OCI-LY7 (cell line): ENCODE measurements around the gene ZDHHC17. TPM values are rescaled to one million over a fixed set of nuclear protein-coding genes. Genes with fewer than 3 reads are reported as not detected.

ENCODE experiments used
- BruUV-seq: library from RNA; stranded (reverse); fragments of 400-500 nt; replicated peaks from 2 replicates; lab custom pipeline; 2021; lab: Mats Ljungman, UMichigan
- CTCF ChIA-PET: fragments of 300-600 bp; sonication (Branson Sonifier 250); formaldehyde crosslinking; loops from one replicate; lab custom pipeline; 2022; ENCODE audit warnings: antibody characterized with exemption; ENCODE audit not compliant: unreplicated experiment; lab: Charles Lee
- POLR2A ChIA-PET: fragments of 300-600 bp; sonication (Branson Sonifier 250); formaldehyde crosslinking; loops from one replicate; lab custom pipeline; 2022; ENCODE audit warnings: antibody characterized with exemption; lab: Charles Lee
- DNase-seq: peaks from one replicate; pipeline ENCODE4 v3.0.0-alpha.2; 2015; ENCODE audit warnings: low spot score
- H2AFZ ChIP-seq: fragments of 200-600 bp; sonication (generic), shearing (Covaris generic); 2 replicates; pipeline ENCODE4 v1.6.1; 2014; ENCODE audit warnings: mild to moderate bottlenecking, antibody characterized with exemption, low read length, moderate library complexity
- H3K27ac ChIP-seq: fragments of 200-600 bp; sonication (generic); 2 replicates; pipeline ENCODE4 v1.5.1; 2014; ENCODE audit warnings: mixed run types, low read depth, mild to moderate bottlenecking, moderate library complexity, low read length, inconsistent platforms; ENCODE audit not compliant: poor library complexity, severe bottlenecking
- H3K36me3 ChIP-seq: fragments of 200-600 bp; sonication (generic); 2 replicates; pipeline ENCODE4 v1.6.1; 2014; ENCODE audit warnings: mild to moderate bottlenecking, antibody characterized with exemption, low read length, moderate library complexity, mixed read lengths; ENCODE audit not compliant: insufficient read depth
- H3K4me1 ChIP-seq: fragments of 200-600 bp; sonication (generic); 2 replicates; pipeline ENCODE4 v1.5.1; 2014; ENCODE audit warnings: mild to moderate bottlenecking, low read length; ENCODE audit not compliant: insufficient read depth, poor library complexity, severe bottlenecking
- H3K4me2 ChIP-seq: fragments of 200-600 bp; sonication (generic); 2 replicates; pipeline ENCODE4 v1.6.1; 2014; ENCODE audit warnings: mild to moderate bottlenecking, low read length
- H3K4me3 ChIP-seq: fragments of 200-600 bp; sonication (generic); 2 replicates; pipeline ENCODE4 v1.5.1; 2014; ENCODE audit warnings: mild to moderate bottlenecking, low read depth, low read length; ENCODE audit not compliant: poor library complexity, severe bottlenecking
- H3K79me2 ChIP-seq: fragments of 200-600 bp; sonication (generic); 2 replicates; pipeline ENCODE4 v1.6.1; 2016; ENCODE audit warnings: low read depth, mild to moderate bottlenecking, low read length, moderate library complexity, mixed read lengths; ENCODE audit not compliant: insufficient read depth
- H3K9me2 ChIP-seq: fragments of 200-600 bp; sonication (generic); 2 replicates; pipeline ENCODE4 v1.6.1; 2016; ENCODE audit warnings: mild to moderate bottlenecking, low read length, mixed read lengths; ENCODE audit not compliant: insufficient read depth
- H3K9me3 ChIP-seq: fragments of 200-600 bp; sonication (generic); 2 replicates; pipeline ENCODE4 v1.6.1; 2014; ENCODE audit warnings: mild to moderate bottlenecking, mixed run types, low read length, mixed read lengths
- H4K20me1 ChIP-seq: fragments of 200-600 bp; sonication (generic); 2 replicates; pipeline ENCODE4 v1.6.1; 2014; ENCODE audit warnings: mild to moderate bottlenecking, antibody characterized with exemption, low read length, moderate library complexity, mixed read lengths; ENCODE audit not compliant: insufficient read depth
- EZH2phosphoT487 ChIP-seq: fragments of 200-600 bp; sonication (generic); IDR thresholded peaks from 2 replicates; pipeline ENCODE4 v1.6.1; 2018; ENCODE audit warnings: low read depth, borderline replicate concordance, mild to moderate bottlenecking, mixed run types, antibody characterized with exemption, low read length, moderate library complexity, mixed read lengths
- intact Hi-C: fragments of 100-400 bp; cut with micrococcal nuclease; formaldehyde crosslinking; loops from one replicate; pipeline ENCODE4 v1.10.0; 2022; ENCODE audit not compliant: unreplicated experiment
- total RNA-seq, 2 experiments: library from RNA; depleted of rRNA in 1 of 2; stranded (reverse); fragments of >200 nt in 1 of 2; shearing (Covaris generic) in 1 of 2; gene quantifications; 2 replicates each; pipeline ENCODE4 v1.2.3, GENCODE V29; 2014 to 2022
- TF ChIP-seq, protein P1 (sequence below): fragments of 200-600 bp; sonication (generic); conservative IDR thresholded peaks from 2 replicates; pipeline ENCODE4 v1.5.1; 2014; ENCODE audit warnings: mild to moderate bottlenecking, antibody characterized with exemption, low read length, moderate library complexity, mixed read lengths

ZDHHC17 gene
- total RNA-seq, 2 experiments from 2014 or later, result 24.0 to 32.8 TPM

DNA sequence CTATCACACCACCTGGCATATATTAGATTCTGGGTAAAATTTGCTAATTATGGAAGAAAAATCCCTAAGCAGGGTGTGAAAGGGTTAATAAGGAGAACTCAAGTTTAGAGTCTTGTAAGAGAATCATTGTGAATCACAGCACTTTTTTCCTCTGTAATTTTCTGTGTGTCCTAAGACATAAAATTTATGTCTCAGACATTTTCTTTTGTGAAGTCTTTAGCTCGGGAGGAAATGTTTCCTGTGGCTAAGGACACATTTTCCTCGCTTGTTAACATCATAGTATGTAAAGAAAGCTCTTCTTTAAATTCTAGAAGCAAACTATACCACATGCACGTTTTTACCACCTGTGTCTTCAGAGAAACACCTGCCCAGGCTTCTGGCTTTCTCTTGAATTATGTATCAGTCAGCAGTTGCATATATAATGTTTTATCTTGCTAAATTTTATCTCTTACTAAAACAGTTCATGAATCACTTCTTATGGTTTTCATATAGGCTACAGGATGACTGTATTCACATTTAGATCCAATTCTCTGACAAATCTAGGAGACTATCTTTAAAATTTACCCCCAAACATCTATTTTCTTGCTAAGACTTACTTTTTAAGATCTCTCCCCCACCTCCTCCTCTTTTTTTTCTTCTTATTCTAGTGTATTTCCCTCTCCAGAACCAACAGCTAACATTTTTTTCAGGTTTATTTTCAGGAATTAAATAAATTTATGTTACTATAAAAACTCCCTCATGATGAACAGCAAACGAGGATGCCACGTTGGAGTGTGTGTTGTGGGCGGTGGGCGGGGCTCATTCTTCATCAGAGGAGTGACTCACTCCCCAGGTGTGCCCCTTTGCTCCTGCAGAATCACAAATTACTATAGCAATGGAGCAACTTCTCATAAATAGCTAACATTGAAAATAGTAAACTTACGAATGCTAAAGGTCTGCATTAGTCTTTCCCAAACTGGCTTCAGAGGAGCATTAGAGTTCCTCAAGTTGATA, 126.5 kb downstream of the ZDHHC17 start:
- H3K36me3 ChIP-seq, result no peaks in the 10 kb centered on the region
- no peak overlapping the region for H3K27ac ChIP-seq
- BruUV-seq, result no TSS peak
- no peaks in the 10 kb centered on the region for H3K79me2 ChIP-seq
- H3K9me3 ChIP-seq, result no peaks in the 10 kb centered on the region
- POLR2A ChIA-PET, result interaction anchor here (0.7 to 1.2 kb wide), 4 partner anchors 9 to 666 kb away, joined by 3 to 5 read pairs (median 3); no protein-coding TSS in a partner anchor
- H3K4me3 ChIP-seq, result no peak overlapping the region
- H3K9me2 ChIP-seq, result no peaks in the 10 kb centered on the region
- DNase-seq, result no peak
- TF ChIP-seq, protein P1, sequence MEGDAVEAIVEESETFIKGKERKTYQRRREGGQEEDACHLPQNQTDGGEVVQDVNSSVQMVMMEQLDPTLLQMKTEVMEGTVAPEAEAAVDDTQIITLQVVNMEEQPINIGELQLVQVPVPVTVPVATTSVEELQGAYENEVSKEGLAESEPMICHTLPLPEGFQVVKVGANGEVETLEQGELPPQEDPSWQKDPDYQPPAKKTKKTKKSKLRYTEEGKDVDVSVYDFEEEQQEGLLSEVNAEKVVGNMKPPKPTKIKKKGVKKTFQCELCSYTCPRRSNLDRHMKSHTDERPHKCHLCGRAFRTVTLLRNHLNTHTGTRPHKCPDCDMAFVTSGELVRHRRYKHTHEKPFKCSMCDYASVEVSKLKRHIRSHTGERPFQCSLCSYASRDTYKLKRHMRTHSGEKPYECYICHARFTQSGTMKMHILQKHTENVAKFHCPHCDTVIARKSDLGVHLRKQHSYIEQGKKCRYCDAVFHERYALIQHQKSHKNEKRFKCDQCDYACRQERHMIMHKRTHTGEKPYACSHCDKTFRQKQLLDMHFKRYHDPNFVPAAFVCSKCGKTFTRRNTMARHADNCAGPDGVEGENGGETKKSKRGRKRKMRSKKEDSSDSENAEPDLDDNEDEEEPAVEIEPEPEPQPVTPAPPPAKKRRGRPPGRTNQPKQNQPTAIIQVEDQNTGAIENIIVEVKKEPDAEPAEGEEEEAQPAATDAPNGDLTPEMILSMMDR, result no peak
- TF ChIP-seq EZH2phosphoT487, result no peak
- no peak overlapping the region for H3K4me2 ChIP-seq
- no peaks in the 10 kb centered on the region for H4K20me1 ChIP-seq
- no peaks in the 10 kb centered on the region for H3K4me1 ChIP-seq
- H2AFZ ChIP-seq, result no peak overlapping the region
- intact Hi-C loops, result no loop called here
- CTCF ChIA-PET, result no interaction called here

DNA sequence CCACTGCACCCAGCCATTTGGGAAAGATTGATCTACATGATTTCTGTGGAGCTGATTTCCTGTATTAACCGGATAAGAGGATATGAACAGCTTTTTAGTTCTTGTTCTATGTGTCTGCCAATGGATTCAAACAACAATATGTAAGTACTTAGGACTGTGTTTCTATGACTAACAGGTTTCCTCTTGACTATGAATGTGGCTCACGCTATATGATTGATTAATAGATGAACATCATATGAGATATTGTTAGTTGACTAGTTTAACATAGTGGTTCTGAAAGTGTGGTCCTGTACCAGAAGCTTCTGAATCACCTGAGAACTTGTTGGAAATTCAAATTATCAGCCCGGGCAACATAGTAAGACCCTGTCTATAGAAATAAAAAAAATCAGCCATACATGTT, 127.7 kb downstream of the ZDHHC17 start:
- no peak overlapping the region for H2AFZ ChIP-seq
- intact Hi-C loops, result no loop called here
- DNase-seq, result no peak
- H3K36me3 ChIP-seq, result no peaks in the 10 kb centered on the region
- H3K9me2 ChIP-seq, result no peaks in the 10 kb centered on the region
- no peaks in the 10 kb centered on the region for H3K79me2 ChIP-seq
- no TSS peak for BruUV-seq
- CTCF ChIA-PET, result no interaction called here
- H3K4me1 ChIP-seq, result no peaks in the 10 kb centered on the region
- no peak overlapping the region for H3K4me2 ChIP-seq
- POLR2A ChIA-PET, result interaction anchor here (1.2 kb wide), 1 partner anchor 11 kb away, joined by 5 read pairs; no protein-coding TSS in a partner anchor
- TF ChIP-seq, protein P1, result no peak
- TF ChIP-seq EZH2phosphoT487, result no peak
- H3K27ac ChIP-seq, result no peak overlapping the region
- no peaks in the 10 kb centered on the region for H3K9me3 ChIP-seq
- H4K20me1 ChIP-seq, result no peaks in the 10 kb centered on the region
- no peak overlapping the region for H3K4me3 ChIP-seq

DNA sequence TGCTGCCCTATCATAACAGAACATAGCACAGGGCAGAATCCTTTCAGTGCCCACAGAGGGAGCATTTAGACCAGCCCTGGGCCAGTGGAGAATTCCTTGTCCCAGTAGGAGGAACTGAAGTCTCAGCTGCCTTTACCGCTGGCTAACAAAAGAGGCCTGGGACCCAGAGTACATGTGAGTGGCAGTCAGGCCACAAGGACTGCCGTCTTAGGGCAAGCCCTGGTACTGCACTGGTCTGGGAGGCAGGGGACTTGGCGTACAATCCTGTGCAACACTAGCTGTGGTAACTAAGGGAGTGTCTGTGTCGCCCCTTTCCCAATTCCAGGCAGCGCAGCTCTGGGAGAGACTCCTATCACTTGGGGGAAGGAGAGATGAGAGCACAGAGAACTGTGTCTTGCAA, 131.9 kb downstream of the ZDHHC17 start:
- no peak overlapping the region for H3K4me3 ChIP-seq
- no peaks in the 10 kb centered on the region for H4K20me1 ChIP-seq
- DNase-seq, result no peak
- H3K36me3 ChIP-seq, result no peaks in the 10 kb centered on the region
- no peaks in the 10 kb centered on the region for H3K79me2 ChIP-seq
- TF ChIP-seq, protein P1, result no peak
- TF ChIP-seq EZH2phosphoT487, result no peak
- no TSS peak for BruUV-seq
- ChIA-PET CTCF (no interaction called here), POLR2A (no interaction called here)
- no peaks in the 10 kb centered on the region for H3K4me1 ChIP-seq
- H3K9me3 ChIP-seq, result no peaks in the 10 kb centered on the region
- H3K27ac ChIP-seq, result no peak overlapping the region
- H3K4me2 ChIP-seq, result no peak overlapping the region
- H2AFZ ChIP-seq, result no peak overlapping the region
- intact Hi-C loops, result no loop called here
- no peaks in the 10 kb centered on the region for H3K9me2 ChIP-seq
